WTC11 (cell line): ENCODE data around the gene LAMTOR4. TPM values are rescaled to one million over a fixed set of nuclear protein-coding genes. Genes with fewer than 3 reads are reported as not detected.
A peak's percentile ranks its signal among the peaks of the same experiment; 100 is the strongest.

Experiments used
- ATF1 ChIP-seq: sonication (generic); formaldehyde crosslinking; IDR thresholded peaks from 2 replicates; pipeline ENCODE4 v1.8.1; 2023; ENCODE audit warnings: mild to moderate bottlenecking, moderate library complexity, missing genetic modification reagents
- ATF6 ChIP-seq: sonication (generic); formaldehyde crosslinking; IDR thresholded peaks from 2 replicates; pipeline ENCODE4 v1.8.1; 2023; ENCODE audit warnings: mild to moderate bottlenecking, missing genetic modification reagents
- E2F5 ChIP-seq: sonication (generic); formaldehyde crosslinking; IDR thresholded peaks from 2 replicates; pipeline ENCODE4 v1.8.1; 2022; ENCODE audit warnings: mild to moderate bottlenecking, moderate library complexity, missing genetic modification reagents
- ELF4 ChIP-seq: sonication (generic); formaldehyde crosslinking; IDR thresholded peaks from 2 replicates; pipeline ENCODE4 v1.8.1; 2022; ENCODE audit warnings: low read depth, mild to moderate bottlenecking, moderate library complexity, missing genetic modification reagents
- FOXJ3 ChIP-seq: sonication (generic); formaldehyde crosslinking; IDR thresholded peaks from 2 replicates; pipeline ENCODE4 v1.9.0; 2021; ENCODE audit warnings: missing genetic modification reagents, mild to moderate bottlenecking, borderline replicate concordance
- GABPB1 ChIP-seq: sonication (generic); formaldehyde crosslinking; IDR thresholded peaks from 2 replicates; pipeline ENCODE4 v1.8.1; 2023; ENCODE audit warnings: mild to moderate bottlenecking, missing genetic modification reagents
- GRHL2 ChIP-seq: fragments of 250-450 bp; sonication (Bioruptor Pico); IDR thresholded peaks from 2 replicates; pipeline ENCODE4 v1.8.0; 2022; ENCODE audit warnings: mild to moderate bottlenecking, moderate library complexity; ENCODE audit not compliant: insufficient replicate concordance, severe bottlenecking
- HMGXB4 ChIP-seq: sonication (generic); formaldehyde crosslinking; IDR thresholded peaks from 2 replicates; pipeline ENCODE4 v1.8.1; 2023; ENCODE audit warnings: mild to moderate bottlenecking, moderate library complexity, missing genetic modification reagents
- MYBL2 ChIP-seq: sonication (generic); formaldehyde crosslinking; IDR thresholded peaks from 2 replicates; pipeline ENCODE4 v1.8.1; 2023; ENCODE audit warnings: mild to moderate bottlenecking, moderate library complexity, missing genetic modification reagents
- SOX15 ChIP-seq: fragments of 250-450 bp; sonication (Bioruptor Pico); IDR thresholded peaks from 2 replicates; pipeline ENCODE4 v1.9.0; 2021; ENCODE audit warnings: mild to moderate bottlenecking
- SP1 ChIP-seq: sonication (generic); formaldehyde crosslinking; conservative IDR thresholded peaks from 2 replicates; pipeline ENCODE4 v1.8.1; 2022; ENCODE audit warnings: missing genetic modification reagents
- TEAD1 ChIP-seq: sonication (generic); formaldehyde crosslinking; IDR thresholded peaks from 2 replicates; pipeline ENCODE4 v1.8.0; 2022; ENCODE audit warnings: mild to moderate bottlenecking, missing genetic modification reagents
- ZNF138 ChIP-seq: sonication (generic); formaldehyde crosslinking; conservative IDR thresholded peaks from 2 replicates; pipeline ENCODE4 v1.8.1; 2022; ENCODE audit warnings: mild to moderate bottlenecking, moderate library complexity, missing genetic modification reagents
- ZNF317 ChIP-seq: sonication (generic); formaldehyde crosslinking; IDR thresholded peaks from 2 replicates; pipeline ENCODE4 v1.8.1; 2023; ENCODE audit warnings: low read depth, mild to moderate bottlenecking, moderate library complexity, missing genetic modification reagents, borderline replicate concordance
- ZNF396 ChIP-seq: fragments of 250-450 bp; sonication (Bioruptor Pico); IDR thresholded peaks from 2 replicates; pipeline ENCODE4 v1.8.0; 2021; ENCODE audit warnings: mild to moderate bottlenecking, moderate library complexity, borderline replicate concordance
- ZNF423 ChIP-seq: fragments of 250-450 bp; sonication (Bioruptor Pico); IDR thresholded peaks from 2 replicates; pipeline ENCODE4 v2.1.2; 2022; ENCODE audit warnings: mild to moderate bottlenecking, moderate library complexity
- total RNA-seq: library from RNA; stranded (reverse); gene quantifications from 3 replicates; pipeline ENCODE4 v1.2.3, GENCODE V29; 2021
- TF ChIP-seq, protein P1 (sequence below): fragments of 250-450 bp; sonication (Bioruptor Pico); IDR thresholded peaks from 2 replicates; pipeline ENCODE4 v1.9.0; 2021; ENCODE audit warnings: mild to moderate bottlenecking
- TF ChIP-seq, protein P2 (sequence below): sonication (generic); formaldehyde crosslinking; IDR thresholded peaks from 2 replicates; pipeline ENCODE4 v1.8.0; 2022; ENCODE audit warnings: mild to moderate bottlenecking, missing genetic modification reagents
- TF ChIP-seq, protein P3 (sequence below): sonication (generic); formaldehyde crosslinking; IDR thresholded peaks from 2 replicates; pipeline ENCODE4 v1.8.0; 2022; ENCODE audit warnings: mild to moderate bottlenecking, missing genetic modification reagents
- TF ChIP-seq, protein P4 (sequence below): sonication (generic); formaldehyde crosslinking; IDR thresholded peaks from 2 replicates; pipeline ENCODE4 v1.8.1; 2023; ENCODE audit warnings: mild to moderate bottlenecking, missing genetic modification reagents
- TF ChIP-seq, protein P5 (sequence below): fragments of 250-450 bp; sonication (Bioruptor Pico); IDR thresholded peaks from 2 replicates; pipeline ENCODE4 v1.9.0; 2021; ENCODE audit warnings: moderate library complexity, mild to moderate bottlenecking, inconsistent platforms, borderline replicate concordance
- TF ChIP-seq, protein P6 (sequence below): sonication (generic); formaldehyde crosslinking; IDR thresholded peaks from 2 replicates; pipeline ENCODE4 v1.8.1; 2023; ENCODE audit warnings: mild to moderate bottlenecking, missing genetic modification reagents, moderate library complexity

Gene LAMTOR4
- total RNA-seq, 1 experiment from 2014 or later: 199 TPM

- TF ChIP-seq ZNF138 (no peak), E2F5 (CRISPR knock-in tag) (peak; percentile 63), ZNF423 (no peak), MYBL2 (0 out of 2 replicates have a peak, but pooled peaks have one; percentile 68), ELF4 (CRISPR knock-in tag) (no peak), ZNF396 (no peak), SOX15 (CRISPR knock-in tag) (no peak), GABPB1 (CRISPR knock-in tag) (peak; percentile 87), HMGXB4 (peak; percentile 45), TEAD1 (no peak), FOXJ3 (no peak), GRHL2 (CRISPR knock-in tag) (no peak), ATF1 (CRISPR knock-in tag) (no peak), ZNF317 (CRISPR knock-in tag) (no peak), ATF6 (no peak), SP1 (peak; percentile 73)
- TF ChIP-seq, protein P1, sequence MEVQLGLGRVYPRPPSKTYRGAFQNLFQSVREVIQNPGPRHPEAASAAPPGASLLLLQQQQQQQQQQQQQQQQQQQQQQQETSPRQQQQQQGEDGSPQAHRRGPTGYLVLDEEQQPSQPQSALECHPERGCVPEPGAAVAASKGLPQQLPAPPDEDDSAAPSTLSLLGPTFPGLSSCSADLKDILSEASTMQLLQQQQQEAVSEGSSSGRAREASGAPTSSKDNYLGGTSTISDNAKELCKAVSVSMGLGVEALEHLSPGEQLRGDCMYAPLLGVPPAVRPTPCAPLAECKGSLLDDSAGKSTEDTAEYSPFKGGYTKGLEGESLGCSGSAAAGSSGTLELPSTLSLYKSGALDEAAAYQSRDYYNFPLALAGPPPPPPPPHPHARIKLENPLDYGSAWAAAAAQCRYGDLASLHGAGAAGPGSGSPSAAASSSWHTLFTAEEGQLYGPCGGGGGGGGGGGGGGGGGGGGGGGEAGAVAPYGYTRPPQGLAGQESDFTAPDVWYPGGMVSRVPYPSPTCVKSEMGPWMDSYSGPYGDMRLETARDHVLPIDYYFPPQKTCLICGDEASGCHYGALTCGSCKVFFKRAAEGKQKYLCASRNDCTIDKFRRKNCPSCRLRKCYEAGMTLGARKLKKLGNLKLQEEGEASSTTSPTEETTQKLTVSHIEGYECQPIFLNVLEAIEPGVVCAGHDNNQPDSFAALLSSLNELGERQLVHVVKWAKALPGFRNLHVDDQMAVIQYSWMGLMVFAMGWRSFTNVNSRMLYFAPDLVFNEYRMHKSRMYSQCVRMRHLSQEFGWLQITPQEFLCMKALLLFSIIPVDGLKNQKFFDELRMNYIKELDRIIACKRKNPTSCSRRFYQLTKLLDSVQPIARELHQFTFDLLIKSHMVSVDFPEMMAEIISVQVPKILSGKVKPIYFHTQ: no peak
- TF ChIP-seq, protein P2, sequence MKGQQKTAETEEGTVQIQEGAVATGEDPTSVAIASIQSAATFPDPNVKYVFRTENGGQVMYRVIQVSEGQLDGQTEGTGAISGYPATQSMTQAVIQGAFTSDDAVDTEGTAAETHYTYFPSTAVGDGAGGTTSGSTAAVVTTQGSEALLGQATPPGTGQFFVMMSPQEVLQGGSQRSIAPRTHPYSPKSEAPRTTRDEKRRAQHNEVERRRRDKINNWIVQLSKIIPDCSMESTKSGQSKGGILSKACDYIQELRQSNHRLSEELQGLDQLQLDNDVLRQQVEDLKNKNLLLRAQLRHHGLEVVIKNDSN (CRISPR knock-in tag): 0 out of 2 replicates have a peak, but pooled peaks have one; percentile 33
- TF ChIP-seq, protein P3, sequence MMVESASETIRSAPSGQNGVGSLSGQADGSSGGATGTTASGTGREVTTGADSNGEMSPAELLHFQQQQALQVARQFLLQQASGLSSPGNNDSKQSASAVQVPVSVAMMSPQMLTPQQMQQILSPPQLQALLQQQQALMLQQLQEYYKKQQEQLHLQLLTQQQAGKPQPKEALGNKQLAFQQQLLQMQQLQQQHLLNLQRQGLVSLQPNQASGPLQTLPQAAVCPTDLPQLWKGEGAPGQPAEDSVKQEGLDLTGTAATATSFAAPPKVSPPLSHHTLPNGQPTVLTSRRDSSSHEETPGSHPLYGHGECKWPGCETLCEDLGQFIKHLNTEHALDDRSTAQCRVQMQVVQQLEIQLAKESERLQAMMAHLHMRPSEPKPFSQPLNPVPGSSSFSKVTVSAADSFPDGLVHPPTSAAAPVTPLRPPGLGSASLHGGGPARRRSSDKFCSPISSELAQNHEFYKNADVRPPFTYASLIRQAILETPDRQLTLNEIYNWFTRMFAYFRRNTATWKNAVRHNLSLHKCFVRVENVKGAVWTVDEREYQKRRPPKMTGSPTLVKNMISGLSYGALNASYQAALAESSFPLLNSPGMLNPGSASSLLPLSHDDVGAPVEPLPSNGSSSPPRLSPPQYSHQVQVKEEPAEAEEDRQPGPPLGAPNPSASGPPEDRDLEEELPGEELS (CRISPR knock-in tag): peak; percentile 79
- TF ChIP-seq, protein P4, sequence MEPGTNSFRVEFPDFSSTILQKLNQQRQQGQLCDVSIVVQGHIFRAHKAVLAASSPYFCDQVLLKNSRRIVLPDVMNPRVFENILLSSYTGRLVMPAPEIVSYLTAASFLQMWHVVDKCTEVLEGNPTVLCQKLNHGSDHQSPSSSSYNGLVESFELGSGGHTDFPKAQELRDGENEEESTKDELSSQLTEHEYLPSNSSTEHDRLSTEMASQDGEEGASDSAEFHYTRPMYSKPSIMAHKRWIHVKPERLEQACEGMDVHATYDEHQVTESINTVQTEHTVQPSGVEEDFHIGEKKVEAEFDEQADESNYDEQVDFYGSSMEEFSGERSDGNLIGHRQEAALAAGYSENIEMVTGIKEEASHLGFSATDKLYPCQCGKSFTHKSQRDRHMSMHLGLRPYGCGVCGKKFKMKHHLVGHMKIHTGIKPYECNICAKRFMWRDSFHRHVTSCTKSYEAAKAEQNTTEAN (CRISPR knock-in tag): no peak
- TF ChIP-seq, protein P5, sequence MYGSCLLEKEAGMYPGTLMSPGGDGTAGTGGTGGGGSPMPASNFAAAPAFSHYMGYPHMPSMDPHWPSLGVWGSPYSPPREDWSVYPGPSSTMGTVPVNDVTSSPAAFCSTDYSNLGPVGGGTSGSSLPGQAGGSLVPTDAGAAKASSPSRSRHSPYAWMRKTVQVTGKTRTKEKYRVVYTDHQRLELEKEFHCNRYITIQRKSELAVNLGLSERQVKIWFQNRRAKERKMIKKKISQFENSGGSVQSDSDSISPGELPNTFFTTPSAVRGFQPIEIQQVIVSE (CRISPR knock-in tag): no peak
- TF ChIP-seq, protein P6, sequence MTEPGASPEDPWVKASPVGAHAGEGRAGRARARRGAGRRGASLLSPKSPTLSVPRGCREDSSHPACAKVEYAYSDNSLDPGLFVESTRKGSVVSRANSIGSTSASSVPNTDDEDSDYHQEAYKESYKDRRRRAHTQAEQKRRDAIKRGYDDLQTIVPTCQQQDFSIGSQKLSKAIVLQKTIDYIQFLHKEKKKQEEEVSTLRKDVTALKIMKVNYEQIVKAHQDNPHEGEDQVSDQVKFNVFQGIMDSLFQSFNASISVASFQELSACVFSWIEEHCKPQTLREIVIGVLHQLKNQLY (CRISPR knock-in tag): no peak
Observed at GRCh38 chr7:100100420-100101015, 48.2 kb upstream of the LAMTOR4 start (continued).
